Colonic mucosa (tissue), 4 donors: Measurements from ENCODE around the gene S100A7A. TPM values are rescaled to one million over a fixed set of nuclear protein-coding genes. Genes with fewer than 3 reads are reported as not detected.
"Not testable (repeated sequence)": the region's sequence is repeated elsewhere in the genome, so short reads cannot be mapped to it uniquely, and the experiment has no call there.

Source experiments
- DNase-seq: peaks from one replicate; pipeline ENCODE4 v3.0.0-alpha.2; 2020
- H3K27ac ChIP-seq: fragments of 200-600 bp; one replicate; pipeline ENCODE4 v1.8.0; 2021
- H3K27me3 ChIP-seq: fragments of 200-600 bp; one replicate; pipeline ENCODE4 v1.8.0; 2021
- H3K36me3 ChIP-seq: fragments of 200-600 bp; one replicate; pipeline ENCODE4 v1.8.0; 2021
- H3K4me1 ChIP-seq: fragments of 200-600 bp; one replicate; pipeline ENCODE4 v1.8.0; 2021; ENCODE audit warnings: mild to moderate bottlenecking
- H3K4me3 ChIP-seq: fragments of 200-600 bp; one replicate; pipeline ENCODE4 v1.8.0; 2021
- H3K9ac ChIP-seq, 2 donors: one replicate each; pipeline ENCODE4 v1.7.0; 2013; ENCODE audit warnings: control low read depth in 2 of 2, low read depth in 2 of 2, low read length in 2 of 2
- H3K9me3 ChIP-seq: fragments of 200-600 bp; one replicate; pipeline ENCODE4 v1.8.0; 2021
- intact Hi-C: fragments of 100-400 bp; cut with DNase I; formaldehyde crosslinking; loops from one replicate; pipeline ENCODE4 v1.14.1; 2022
- total RNA-seq, 2 donors: library from RNA; stranded (reverse); fragmentation: NEBNext Ultra II Directional in 1 of 2; extraction: Animal tissue kit (Norgen Biotek cat#: 25700) in 1 of 2; gene quantifications; one replicate each; pipeline ENCODE4 v1.2.1, GENCODE V29; 2021
- TF ChIP-seq, protein P1 (sequence below): fragments of 200-600 bp; IDR thresholded peaks from one replicate; pipeline ENCODE4 v1.8.0; 2022; ENCODE audit warnings: antibody characterized with exemption, mild to moderate bottlenecking
- donor health status: healthy.
- donor health status: DM: no; HTN: no; CAD: no.
- donor health status: DM: no; HTN: no; CAD: no.

S100A7A gene
- total RNA-seq, 2 donors from 2014 or later: not detected

DNA sequence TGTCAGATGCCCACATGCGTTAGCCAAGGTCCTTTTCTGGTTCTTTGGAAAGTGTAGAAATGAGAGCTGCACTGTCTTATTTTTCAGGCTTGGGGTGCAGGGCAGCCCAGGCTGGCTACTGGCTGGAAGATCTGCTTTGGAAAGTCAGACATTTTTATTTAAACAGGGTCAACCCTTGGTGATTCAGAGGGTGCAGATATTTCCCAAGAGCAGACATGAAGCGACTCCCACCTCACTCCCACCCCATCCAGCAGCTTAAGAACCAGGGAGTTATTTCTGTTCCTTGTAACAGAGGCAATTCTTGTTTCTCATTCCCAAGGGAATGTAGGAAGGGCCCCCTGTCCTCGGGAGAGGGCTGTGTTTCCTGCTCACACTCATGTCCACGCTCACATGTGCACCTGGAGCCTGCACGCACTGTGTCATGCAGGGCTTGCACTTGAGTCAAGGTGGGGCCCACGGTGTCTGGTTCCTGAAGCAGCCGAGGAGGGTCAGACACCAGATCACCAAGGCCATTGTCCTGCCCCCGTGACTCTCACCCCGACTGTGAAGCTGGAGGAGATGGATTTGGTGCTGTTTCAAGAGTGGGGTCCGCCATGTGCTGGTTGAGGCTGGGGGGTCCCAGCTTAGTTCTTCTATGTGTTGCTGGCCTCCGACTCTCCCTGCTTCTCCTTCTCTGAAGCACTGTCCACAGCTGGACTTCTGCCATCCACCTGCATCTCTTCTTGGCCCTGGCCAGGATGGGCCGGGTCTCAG is 992 bp downstream of the S100A7A start:
- Histone ChIP-seq H3K9me3 (no peaks in the 10 kb centered on the region), H3K4me3 (no peak overlapping the region), H3K27me3 (no peaks in the 10 kb centered on the region), H3K4me1 (no peaks in the 10 kb centered on the region), H3K9ac (no peak overlapping the region), H3K36me3 (no peaks in the 10 kb centered on the region), H3K27ac (no peak overlapping the region)
- intact Hi-C loops: no loop called here
- no peak for DNase-seq
- TF ChIP-seq, protein P1, sequence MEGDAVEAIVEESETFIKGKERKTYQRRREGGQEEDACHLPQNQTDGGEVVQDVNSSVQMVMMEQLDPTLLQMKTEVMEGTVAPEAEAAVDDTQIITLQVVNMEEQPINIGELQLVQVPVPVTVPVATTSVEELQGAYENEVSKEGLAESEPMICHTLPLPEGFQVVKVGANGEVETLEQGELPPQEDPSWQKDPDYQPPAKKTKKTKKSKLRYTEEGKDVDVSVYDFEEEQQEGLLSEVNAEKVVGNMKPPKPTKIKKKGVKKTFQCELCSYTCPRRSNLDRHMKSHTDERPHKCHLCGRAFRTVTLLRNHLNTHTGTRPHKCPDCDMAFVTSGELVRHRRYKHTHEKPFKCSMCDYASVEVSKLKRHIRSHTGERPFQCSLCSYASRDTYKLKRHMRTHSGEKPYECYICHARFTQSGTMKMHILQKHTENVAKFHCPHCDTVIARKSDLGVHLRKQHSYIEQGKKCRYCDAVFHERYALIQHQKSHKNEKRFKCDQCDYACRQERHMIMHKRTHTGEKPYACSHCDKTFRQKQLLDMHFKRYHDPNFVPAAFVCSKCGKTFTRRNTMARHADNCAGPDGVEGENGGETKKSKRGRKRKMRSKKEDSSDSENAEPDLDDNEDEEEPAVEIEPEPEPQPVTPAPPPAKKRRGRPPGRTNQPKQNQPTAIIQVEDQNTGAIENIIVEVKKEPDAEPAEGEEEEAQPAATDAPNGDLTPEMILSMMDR: no peak

DNA sequence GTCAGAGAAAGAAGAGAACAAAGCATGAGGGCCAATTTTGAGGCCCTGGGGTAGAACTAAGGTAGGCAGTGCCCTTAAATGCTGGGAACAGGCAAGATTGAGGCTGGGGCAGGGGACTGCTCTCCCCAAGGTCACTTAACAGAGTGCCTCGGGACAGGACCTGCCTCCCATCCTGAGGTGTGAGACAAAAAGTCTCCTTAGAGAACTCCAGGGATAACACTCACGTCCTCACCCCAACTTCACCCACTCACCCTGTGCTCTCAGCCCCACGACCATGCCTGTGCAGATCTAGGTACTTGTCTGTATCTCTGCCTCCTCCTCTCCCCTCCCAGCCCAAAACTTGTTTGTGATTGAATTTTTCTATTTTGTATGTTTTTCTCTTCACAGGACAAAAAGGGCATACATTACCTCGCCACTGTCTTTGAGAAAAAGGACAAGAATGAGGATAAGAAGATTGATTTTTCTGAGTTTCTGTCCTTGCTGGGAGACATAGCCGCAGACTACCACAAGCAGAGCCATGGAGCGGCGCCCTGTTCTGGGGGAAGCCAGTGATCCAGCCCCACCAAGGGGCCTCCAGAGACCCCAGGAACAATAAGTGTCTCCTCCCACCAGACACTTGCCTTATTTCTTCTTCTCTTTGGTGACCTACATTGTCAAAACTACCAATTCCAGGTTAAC is 2.6 kb downstream of the S100A7A start:
- H3K27ac ChIP-seq, H3K9ac ChIP-seq, H3K27me3 ChIP-seq, H3K4me3 ChIP-seq, H3K9me3 ChIP-seq, H3K4me1 ChIP-seq, DNase-seq, intact Hi-C loops, H3K36me3 ChIP-seq: not testable (repeated sequence)

DNA sequence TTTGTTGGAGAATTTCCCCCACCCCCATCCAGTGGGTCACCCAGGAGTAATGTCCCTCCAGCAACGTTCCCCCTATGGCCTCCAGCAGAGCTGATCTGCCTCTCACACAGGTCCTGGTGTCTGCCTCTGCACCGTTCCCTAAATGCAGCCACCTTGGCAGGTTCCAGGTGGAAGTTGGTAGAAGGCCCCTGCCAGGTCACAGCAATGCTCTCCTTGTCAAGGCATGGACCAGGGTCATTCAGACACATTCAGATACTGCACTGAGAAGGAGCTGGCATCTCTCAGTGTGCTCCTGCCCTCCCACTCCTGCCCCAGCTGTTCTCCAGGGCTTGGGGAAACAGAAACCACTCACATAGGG is 3.1 kb downstream of the S100A7A start:
- H3K4me3 ChIP-seq, H3K27ac ChIP-seq, DNase-seq, H3K9ac ChIP-seq, H3K27me3 ChIP-seq, H3K9me3 ChIP-seq, H3K36me3 ChIP-seq, intact Hi-C loops, H3K4me1 ChIP-seq: not testable (repeated sequence)

DNA sequence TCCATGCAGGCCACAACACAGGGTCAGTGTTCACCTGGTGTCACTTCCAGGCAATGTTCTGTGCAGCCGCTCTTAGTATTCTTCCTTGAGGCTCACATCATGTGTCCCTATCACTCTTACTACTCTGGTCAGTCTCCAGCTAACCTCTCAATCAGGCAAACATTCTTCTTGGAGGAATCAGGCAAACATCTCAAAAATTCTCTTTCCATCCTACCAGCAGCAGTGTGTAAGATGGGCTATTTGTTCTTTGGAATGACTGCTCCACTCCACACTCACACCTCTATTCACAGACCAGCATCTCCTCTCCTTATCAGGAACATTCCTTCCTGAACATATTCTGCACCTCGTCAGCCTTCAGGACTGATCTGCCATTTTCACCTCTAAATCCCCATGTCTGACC is 4.0 kb downstream of the S100A7A start:
- H3K4me3 ChIP-seq: no peak overlapping the region
- H3K9me3 ChIP-seq: no peaks in the 10 kb centered on the region
- no peak for DNase-seq
- H3K36me3 ChIP-seq: no peaks in the 10 kb centered on the region
- no peaks in the 10 kb centered on the region for H3K4me1 ChIP-seq
- TF ChIP-seq, protein P1: no peak
- no peak overlapping the region for H3K27ac ChIP-seq
- H3K27me3 ChIP-seq: peaks cover 4% of the 10 kb centered on the region
- intact Hi-C loops: no loop called here
- H3K9ac ChIP-seq: no peak overlapping the region

DNA sequence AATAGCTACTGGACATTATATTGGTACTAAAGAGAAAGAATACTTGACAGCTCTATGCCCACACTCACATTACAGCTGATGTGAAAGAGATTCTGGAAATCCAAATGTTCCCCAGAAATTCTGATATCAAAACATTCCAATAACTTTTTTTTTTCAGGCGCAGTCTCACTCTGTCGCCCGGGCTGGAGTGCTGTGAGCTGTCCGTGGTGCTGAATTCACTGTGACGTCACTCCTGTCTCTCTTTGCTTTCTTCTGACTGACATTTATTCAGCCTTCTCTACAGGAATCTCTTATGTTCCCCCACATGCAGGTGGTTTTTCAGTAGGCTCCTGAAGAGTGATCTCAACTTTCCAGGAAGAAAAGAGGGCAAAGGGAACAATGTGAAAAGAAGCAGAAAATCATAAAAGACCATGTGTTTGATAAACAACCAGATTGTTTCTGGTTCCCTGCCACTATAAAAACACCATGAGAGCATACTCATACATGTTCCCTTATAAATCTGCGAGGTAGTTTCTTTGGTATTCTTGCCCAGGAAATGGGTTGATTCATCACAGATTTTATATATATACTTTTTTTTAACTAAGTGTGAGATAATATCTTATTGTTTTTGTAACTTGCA is 6.2 kb downstream of the S100A7A start:
- H3K27ac ChIP-seq: no peak overlapping the region
- no peaks in the 10 kb centered on the region for H3K9me3 ChIP-seq
- intact Hi-C loops: no loop called here
- no peaks in the 10 kb centered on the region for H3K36me3 ChIP-seq
- peak; percentile 74 for DNase-seq
- TF ChIP-seq, protein P1: no peak
- no peaks in the 10 kb centered on the region for H3K4me1 ChIP-seq
- no peak overlapping the region for H3K4me3 ChIP-seq
- H3K9ac ChIP-seq: no peak overlapping the region
- peaks cover 4% of the 10 kb centered on the region for H3K27me3 ChIP-seq

DNA sequence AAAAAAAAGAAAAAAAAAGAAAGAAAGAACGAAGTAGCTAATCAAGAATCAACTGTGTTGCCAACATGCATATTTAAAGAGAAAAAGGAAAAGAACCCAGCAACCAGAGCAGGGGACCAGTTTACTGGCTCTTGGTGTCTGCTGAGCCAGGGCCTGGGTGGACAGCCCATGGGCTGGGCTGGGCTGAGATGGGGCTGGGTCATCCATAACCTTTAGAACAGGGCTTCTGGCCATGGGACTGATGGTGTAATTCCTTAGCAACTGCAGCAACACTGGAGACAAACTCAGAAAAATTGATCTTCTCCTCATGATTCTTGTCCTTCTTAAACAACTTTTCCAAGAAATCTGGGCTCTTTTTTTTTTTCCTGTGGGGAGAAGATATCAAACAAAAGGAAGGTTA is 10.5 kb downstream of the S100A7A start:
- no peaks in the 10 kb centered on the region for H3K4me1 ChIP-seq
- TF ChIP-seq, protein P1: no peak
- intact Hi-C loops: no loop called here
- H3K4me3 ChIP-seq: no peak overlapping the region
- peaks cover 4% of the 10 kb centered on the region for H3K27me3 ChIP-seq
- no peaks in the 10 kb centered on the region for H3K9me3 ChIP-seq
- H3K36me3 ChIP-seq: no peaks in the 10 kb centered on the region
- H3K27ac ChIP-seq: no peak overlapping the region
- no peak overlapping the region for H3K9ac ChIP-seq
- no peak for DNase-seq
